ENCODE measurements around the gene PRKN.

- TF ChIP-seq POLR2A (IDR thresholded peaks at IDR 0.05) = no peak
- TF ChIP-seq, protein P1, sequence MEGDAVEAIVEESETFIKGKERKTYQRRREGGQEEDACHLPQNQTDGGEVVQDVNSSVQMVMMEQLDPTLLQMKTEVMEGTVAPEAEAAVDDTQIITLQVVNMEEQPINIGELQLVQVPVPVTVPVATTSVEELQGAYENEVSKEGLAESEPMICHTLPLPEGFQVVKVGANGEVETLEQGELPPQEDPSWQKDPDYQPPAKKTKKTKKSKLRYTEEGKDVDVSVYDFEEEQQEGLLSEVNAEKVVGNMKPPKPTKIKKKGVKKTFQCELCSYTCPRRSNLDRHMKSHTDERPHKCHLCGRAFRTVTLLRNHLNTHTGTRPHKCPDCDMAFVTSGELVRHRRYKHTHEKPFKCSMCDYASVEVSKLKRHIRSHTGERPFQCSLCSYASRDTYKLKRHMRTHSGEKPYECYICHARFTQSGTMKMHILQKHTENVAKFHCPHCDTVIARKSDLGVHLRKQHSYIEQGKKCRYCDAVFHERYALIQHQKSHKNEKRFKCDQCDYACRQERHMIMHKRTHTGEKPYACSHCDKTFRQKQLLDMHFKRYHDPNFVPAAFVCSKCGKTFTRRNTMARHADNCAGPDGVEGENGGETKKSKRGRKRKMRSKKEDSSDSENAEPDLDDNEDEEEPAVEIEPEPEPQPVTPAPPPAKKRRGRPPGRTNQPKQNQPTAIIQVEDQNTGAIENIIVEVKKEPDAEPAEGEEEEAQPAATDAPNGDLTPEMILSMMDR (IDR thresholded peaks at IDR 0.05) = no peak
Measured at GRCh38 chr6:161403717-161404116, 1323.8 kb downstream of the PRKN start.
